Retina (tissue), 1 donor: Measurements from ENCODE around the gene ACTR3C.
"Not testable (repeated sequence)": the region's sequence is repeated elsewhere in the genome, so short reads cannot be mapped to it uniquely, and the experiment has no call there.

Source experiments
- DNase-seq: peaks from one replicate; pipeline ENCODE4 v3.0.0-alpha.2; 2016

ACTR3C gene

GRCh38 chr7:150278383-150278782 lies 45.0 kb downstream of the ACTR3C start:
- DNase-seq = not testable (repeated sequence)

- peak; percentile 58 for DNase-seq
These were observed 47.1 kb downstream of the ACTR3C start for GRCh38 chr7:150276132-150276695.

GRCh38 chr7:150271898-150272297 lies 51.4 kb downstream of the ACTR3C start:
- DNase-seq = not testable (repeated sequence)

DNA sequence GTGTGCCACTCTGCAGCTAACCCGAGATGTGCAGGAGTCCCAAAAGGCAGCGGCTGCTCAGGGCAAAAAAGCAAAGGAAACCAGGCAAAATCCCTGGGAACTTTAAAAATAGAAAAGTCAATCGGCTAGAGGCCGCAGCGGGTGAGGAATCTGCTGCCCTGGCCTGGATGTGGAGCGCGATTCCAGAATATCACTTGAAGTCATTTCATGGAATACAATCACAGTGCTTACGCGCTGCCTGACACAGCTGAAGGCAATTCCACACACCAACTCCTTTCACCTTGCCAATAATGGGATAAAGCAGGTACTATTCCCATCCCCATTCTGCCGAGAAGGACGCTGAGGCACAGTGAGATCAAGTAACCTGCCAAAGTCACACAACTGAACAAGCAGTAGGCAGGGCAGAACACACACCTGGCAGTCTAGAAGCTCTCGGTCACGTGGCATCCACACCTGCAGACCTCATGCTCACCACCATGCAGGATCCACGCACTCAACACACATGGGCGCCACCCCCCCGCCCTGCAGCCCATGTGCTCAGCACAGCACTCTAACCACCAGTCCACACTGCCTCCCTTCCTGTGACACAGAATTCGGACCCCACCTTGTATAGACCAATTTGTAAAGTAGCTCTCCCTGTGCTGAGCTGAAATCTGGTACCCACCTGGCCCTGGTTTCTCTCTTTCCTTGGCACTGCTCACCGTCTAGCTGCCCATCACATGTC lies 53.1 kb downstream of the ACTR3C start:
- DNase-seq = not testable (repeated sequence)

DNA sequence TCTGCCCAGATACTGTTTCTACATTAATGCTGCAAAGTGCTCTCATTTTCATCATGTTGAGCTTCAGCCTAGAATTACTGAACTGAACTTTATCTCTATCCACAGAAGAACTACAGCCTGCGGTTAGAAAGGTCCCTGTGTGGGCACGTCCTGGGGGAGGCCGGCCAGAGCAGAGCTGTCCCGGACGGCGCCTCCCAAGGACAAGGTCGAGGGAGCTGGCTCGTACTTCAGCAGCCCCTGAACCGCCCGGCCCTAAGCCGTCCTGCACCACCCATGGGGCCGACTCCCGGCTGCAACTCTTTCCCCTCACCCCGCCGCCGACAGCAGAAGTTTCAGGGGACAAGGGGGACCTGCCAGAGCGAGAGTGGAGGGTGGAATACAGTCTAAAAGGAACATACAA lies 54.5 kb downstream of the ACTR3C start:
- DNase-seq = not testable (repeated sequence)

GRCh38 chr7:150268287-150268686 lies 55.1 kb downstream of the ACTR3C start:
- DNase-seq = not testable (repeated sequence)

- not testable (repeated sequence) for DNase-seq
These were observed 56.2 kb downstream of the ACTR3C start for GRCh38 chr7:150266953-150267665.

DNA sequence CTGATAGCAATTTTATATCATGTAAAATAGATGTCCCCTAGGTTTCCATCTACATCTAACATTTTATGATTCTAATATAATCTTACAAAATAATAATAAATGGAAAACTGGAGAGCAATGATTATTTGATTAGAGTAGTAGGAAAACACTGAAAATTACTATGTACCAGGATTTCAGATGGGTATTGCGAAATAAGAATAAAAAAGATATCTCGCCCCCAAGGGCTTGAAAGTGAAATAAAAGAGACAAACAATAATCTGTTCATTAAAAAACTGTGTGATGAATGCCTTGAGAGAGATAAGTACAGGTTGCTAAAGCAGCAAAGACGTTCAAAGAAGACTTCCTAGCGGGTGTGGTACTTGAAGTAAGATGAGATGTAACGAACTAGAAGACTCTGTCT lies 60.7 kb downstream of the ACTR3C start:
- DNase-seq = not testable (repeated sequence)

DNA sequence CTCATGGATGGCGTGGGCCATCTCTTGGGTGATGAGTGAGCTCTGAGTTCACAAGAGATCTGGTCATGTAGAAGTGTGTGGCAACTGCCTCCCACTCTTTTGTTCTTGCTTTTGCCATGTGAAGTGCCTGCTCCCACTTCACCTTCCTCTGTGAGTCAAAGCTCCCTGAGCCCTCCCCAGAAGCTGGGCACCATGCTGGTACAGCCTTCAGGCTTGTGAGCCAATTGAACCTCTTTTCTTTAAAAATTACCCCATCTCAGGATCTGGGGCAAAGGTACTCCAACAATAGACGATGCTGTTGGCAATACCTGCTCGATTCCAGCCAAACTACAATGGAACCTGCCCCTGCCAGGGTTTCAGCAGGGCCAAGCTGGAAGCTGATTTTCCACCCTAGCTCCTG lies 75.6 kb downstream of the ACTR3C start:
- DNase-seq = not testable (repeated sequence)

DNA sequence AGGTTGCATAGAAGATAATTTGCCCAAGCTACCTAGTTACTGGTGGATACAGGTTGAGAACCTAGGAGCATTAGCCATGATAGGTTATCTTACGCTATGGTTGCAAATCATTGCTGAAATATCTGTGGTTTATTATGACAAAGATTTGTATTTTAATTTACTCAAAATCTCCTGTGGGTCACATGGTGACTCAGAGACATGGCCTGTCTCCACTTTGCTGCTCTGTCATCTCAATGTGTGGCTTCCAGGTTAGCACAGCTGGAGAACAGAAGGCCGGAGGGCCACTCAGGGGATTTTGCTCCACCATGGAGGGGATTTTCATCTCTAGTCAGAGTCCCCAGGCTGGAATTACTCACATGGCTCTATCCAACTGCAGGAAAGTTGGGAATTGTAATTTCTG lies 78.1 kb downstream of the ACTR3C start:
- not testable (repeated sequence) for DNase-seq

DNA sequence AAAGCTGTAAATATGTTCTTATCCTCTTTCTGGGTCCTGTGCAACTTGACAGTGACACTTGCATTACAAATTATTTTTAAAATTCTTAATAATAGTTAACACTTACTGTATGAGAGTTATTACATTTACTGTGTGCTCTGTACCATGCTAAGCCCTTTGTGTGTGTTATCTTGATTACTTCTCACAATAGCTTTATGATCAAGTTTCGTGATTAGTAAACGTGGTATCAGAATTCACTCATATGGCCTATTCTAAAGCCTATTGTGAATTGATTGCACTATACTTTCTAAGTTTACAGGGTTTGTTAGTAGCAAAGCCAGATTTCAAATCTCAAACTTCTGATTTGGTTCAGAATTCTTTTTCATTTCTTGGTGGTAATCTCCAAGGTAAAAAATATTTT lies 80.4 kb downstream of the ACTR3C start:
- not testable (repeated sequence) for DNase-seq

DNA sequence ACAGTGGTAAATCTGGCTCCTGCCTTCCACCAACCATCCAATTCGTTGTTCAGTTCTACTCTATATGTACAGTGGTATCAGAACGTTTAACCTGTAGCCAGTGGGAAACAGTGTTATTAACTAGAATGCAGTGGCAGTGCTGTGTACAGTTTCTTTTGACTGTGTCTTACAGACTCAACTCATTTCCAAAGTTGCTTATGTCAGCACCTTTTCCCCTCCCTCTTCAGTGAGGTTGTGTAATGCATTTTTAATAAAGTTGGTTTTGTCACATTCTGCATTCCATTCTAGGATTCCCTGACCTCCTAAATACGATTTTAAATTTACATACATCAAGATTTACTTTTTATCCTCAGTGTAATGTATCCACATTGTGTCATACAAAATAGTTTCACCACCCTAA lies 97.9 kb downstream of the ACTR3C start:
- DNase-seq = not testable (repeated sequence)

DNA sequence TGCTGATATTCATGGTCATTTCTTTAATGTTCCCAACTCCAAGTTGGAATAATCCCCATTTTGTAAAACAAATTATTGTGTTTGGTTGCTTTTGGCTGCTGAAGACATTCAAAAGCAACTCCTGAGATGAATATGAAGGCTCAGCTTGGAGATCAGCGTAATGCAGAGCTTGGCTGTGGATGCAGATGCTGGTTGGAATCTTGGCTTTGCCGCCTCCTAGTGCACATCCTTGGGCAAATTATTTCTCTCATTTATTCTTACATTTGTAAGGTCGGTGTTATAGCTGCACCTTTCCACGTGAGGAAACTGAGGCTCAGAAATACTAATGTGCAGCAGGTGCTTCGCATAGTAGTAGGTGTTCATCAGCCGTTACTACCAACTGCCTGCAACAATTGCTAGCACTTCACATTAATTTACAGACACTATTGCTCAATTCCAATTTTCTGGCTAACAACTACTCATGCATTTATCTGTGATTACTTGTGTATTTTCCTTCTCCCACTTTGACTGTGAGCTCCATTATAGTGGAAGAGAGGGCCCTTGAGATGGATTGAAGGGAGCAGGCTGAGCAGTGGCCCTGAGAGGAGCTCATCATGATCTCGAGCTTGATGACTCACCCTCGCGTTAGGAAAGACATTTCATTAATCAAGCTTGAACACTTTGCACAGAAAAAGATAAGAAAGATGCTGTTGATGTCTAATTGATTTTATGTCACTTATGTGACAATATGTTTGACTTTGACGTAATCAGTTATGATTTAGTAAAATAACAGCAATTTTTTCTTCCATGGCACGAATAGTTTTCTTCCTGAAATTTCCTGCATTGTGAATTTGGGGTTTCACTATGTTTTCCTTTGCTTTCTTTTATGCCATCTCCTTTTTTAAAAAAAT lies 101.0 kb downstream of the ACTR3C start:
- peak; percentile 7 for DNase-seq

DNA sequence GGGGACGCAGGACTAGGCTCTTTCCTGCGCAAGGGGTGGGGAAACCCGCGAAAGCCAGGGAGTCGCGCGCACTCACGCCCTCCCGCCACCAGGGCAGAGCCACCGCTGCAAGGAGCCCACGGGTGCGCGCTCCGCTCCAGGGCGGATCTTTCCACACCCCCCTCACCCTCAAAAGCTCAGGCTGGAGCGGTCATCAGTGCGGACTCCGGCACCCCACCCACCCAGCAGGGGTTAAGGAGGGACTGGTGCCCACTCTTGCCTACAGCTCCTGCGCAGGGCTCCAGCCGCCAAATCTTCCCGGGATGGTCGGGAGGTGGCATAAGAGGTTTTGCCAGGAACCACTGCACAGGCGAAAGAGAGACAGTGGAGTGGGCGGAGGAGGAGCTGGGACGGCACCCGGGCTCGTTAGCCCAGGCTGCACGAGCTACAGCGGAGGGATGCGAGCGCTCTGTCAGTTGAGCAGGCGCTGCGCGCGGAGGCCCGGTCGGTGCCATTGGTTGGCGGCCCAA lies 102.6 kb downstream of the ACTR3C start:
- DNase-seq = peak; percentile 87

GRCh38 chr7:150219941-150220658 lies 103.2 kb downstream of the ACTR3C start:
- DNase-seq = peak; percentile 71

DNA sequence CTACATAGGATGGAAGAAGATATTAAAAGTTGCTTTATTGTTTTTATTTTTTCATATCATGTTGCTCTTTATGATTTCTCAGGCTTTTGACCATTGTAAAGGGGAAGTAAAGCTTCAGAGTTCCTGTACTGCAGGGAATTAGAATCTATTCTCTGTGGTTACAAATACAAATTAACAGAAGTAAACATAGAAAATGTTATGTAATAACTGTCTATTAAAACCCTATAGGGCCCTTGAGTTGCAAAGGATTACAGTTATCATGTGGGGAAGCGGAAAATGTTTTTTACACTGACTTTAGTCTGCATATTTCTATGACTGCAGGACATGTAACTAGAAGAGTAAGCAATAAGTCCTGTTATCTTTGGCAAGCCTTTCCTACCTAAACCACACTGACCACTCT lies 116.5 kb downstream of the ACTR3C start:
- not testable (repeated sequence) for DNase-seq

GRCh38 chr7:150205866-150206265 lies 117.5 kb downstream of the ACTR3C start:
- not testable (repeated sequence) for DNase-seq

- not testable (repeated sequence) for DNase-seq
These were observed 118.8 kb downstream of the ACTR3C start for GRCh38 chr7:150204577-150204976.

DNA sequence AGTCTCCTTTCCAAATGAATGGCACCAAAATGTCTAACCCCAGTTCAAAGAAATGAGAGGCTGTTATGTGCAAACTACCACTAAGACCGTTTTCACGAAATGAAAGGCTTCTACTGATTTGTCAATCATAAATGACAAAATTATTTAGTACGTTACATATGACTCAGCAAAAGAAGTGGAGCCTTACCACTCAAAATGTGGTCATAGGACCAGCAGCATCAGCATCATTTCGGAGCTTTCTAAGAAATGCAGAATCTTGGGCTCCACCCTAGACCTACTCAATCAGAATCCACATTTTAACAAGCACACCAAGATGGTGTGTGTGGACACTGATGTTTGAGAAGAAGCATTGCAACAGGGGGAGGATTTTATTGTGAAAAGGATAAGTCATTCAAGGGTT lies 120.5 kb downstream of the ACTR3C start:
- not testable (repeated sequence) for DNase-seq
